Gastroesophageal sphincter (tissue), 3 donors: ENCODE data around the gene LOXHD1.

ENCODE experiments used
- POLR2A ChIP-seq, 2 donors: fragments of 450-650 bp; IDR thresholded peaks; one replicate each; pipeline ENCODE4 v1.6.1; 2017; ENCODE audit warnings: antibody characterized with exemption in 2 of 2, mild to moderate bottlenecking in 2 of 2, moderate library complexity in 1 of 2
- TF ChIP-seq, protein P1 (sequence below), 4 experiments: fragments of 200-600 bp in 2 of 4; fragments of 450-650 bp in 2 of 4; sonication (generic) in 1 of 4; IDR thresholded peaks; one replicate each; pipeline ENCODE4 v1.5.1; 2017 to 2019; ENCODE audit warnings: antibody characterized with exemption in 4 of 4, mild to moderate bottlenecking in 2 of 4, moderate library complexity in 2 of 4

DNA sequence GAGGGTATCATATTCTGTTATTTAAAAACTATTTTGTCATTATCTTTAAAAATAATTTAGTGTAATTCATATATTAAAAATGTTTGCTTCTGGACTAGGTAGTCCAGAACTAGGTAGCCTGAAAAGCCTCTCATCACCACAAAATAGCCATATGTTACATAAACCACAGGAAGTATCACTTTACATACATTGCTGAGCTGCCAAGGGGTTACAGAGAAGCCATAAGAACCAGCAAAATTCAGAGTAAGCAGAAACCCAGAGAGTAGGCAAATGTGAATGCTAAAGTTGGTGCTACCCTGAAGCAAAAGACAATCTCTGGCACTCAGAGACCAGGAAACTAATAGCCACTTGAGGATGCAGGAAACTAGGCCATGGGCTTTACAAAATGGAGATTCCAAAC lies 60.9 kb downstream of the LOXHD1 start:
- no peak for TF ChIP-seq POLR2A (IDR thresholded peaks at IDR 0.05)
- TF ChIP-seq, protein P1, sequence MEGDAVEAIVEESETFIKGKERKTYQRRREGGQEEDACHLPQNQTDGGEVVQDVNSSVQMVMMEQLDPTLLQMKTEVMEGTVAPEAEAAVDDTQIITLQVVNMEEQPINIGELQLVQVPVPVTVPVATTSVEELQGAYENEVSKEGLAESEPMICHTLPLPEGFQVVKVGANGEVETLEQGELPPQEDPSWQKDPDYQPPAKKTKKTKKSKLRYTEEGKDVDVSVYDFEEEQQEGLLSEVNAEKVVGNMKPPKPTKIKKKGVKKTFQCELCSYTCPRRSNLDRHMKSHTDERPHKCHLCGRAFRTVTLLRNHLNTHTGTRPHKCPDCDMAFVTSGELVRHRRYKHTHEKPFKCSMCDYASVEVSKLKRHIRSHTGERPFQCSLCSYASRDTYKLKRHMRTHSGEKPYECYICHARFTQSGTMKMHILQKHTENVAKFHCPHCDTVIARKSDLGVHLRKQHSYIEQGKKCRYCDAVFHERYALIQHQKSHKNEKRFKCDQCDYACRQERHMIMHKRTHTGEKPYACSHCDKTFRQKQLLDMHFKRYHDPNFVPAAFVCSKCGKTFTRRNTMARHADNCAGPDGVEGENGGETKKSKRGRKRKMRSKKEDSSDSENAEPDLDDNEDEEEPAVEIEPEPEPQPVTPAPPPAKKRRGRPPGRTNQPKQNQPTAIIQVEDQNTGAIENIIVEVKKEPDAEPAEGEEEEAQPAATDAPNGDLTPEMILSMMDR (IDR thresholded peaks at IDR 0.05): no peak
